GM19324 (cell line): ENCODE results near the gene RPL31.

ENCODE experiments used
- ATAC-seq: cut with Tn5 transposase; IDR thresholded peaks from one replicate; pipeline ENCODE4 v1.9.1; 2021; ENCODE audit warnings: mild to moderate bottlenecking, moderate library complexity; ENCODE audit not compliant: unreplicated experiment, low FRiP score

RPL31 gene

DNA sequence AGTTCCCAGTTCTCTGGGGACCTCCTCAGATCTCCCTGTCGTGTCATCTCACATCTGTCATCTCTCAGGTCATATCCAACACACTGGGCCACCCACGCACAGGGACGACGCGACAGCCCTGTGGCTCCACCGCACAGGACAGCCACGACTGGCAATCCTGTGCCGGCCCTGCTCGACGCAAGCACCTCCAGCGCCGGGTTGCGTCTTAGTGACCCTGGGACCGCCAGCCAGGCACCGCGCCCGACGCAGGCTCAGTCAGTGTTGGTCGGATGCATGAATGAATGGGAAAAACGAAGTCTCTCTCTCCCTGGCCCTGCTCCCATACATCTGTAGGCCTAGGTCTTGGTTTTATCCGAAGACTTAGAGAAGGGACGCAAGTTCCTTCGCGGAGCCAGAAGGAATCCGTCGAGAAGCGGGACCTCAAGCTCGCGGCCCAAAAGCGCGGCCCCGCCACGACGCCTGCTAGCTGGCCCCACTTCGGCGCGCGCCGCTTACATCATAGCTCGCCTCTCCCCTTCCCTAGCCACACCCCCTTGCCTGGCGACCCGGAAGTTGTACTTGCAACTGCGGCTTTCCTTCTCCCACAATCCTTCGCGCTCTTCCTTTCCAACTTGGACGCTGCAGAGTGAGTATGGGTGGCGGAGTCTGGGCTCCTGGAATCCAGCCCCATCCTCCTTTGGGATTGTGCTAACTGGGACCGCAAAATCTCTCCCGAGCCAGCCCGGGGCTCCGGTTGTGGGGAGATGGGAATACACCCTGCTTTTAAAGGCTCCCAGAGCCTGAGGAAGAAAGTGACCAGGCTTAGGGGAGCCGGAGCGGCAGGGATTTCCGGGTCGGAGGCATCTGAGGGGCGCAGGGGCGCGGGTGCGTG is at the start of gene RPL31:
Gene RPL31, plus strand, starts transcription at position 599 of the 871 bp plus-strand sequence. CDS start 413 bp downstream, outside the sequence.
- ATAC-seq: peak; percentile 96

DNA sequence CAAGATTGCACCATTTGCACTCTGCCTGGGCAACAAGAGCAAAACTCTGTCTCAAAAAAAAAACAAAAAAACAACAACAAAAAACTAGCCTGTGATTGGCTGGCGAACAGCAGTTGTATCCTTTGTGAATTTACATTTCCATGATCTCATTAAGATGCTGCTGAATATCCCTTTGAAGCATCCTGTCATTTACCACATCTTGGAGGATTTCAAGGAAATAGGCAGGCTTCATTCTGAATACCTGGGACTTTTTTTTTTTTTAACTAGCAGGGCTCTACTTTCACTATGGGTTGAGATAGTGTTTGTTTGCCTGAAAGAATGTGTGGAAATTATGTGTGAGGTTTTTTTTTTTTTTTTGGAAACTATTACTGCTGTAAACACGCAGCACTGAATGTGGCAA is 49.6 kb upstream of the RPL31 start:
- ATAC-seq: no peak

DNA sequence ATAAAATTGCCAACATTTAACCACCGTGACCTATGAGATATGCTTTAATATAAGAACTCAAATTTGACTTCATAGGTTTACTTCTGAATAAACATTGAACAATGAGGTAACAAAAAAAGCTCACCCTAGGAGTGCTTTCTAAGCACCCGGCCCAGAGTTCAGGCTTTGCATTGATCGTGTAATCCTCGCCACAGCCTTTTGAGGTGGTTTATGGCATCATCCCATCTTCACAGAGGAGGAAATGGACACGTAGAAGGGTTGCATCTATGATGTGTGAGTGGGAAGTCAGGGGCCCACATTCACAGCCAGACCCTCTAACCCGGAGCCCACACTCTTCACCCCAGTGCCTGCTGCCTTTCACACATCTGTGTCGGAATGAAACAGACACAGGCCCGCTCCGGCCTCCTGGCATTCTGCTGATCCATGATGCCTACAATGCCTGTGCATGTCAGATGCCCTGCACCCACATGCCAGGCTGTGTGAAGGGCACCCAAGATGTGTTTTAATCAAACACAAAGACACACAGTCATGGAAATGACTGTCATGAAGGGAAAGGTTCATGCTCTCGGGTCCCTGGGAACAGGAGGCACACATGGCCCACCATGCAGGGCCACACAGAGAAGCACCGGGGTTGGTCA is 48.6 kb upstream of the RPL31 start:
- ATAC-seq: no peak

DNA sequence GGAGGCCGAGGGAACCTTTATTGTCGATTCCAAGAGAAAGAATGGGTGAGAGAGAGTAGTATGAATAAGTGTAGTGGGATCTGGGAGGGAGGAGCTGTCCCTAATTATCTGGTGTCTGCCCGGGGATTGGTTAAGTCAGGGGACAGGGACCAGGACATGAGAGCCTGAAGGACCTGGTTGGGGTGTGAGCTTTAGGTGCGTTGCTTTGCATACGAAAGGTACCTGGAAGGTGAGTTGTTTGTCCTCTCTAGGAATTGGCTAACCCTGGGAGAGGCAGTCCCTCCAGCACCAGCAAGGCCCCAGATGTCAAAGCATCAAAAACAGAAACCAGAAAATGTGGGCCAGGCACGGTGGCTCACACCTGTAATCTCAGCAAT is 48.1 kb upstream of the RPL31 start:
- no peak for ATAC-seq

- no peak for ATAC-seq
Observed at GRCh38 chr2:100955226-100955625, 46.9 kb upstream of the RPL31 start.

- ATAC-seq: no peak
Observed at GRCh38 chr2:100956081-100956480, 46.0 kb upstream of the RPL31 start.

DNA sequence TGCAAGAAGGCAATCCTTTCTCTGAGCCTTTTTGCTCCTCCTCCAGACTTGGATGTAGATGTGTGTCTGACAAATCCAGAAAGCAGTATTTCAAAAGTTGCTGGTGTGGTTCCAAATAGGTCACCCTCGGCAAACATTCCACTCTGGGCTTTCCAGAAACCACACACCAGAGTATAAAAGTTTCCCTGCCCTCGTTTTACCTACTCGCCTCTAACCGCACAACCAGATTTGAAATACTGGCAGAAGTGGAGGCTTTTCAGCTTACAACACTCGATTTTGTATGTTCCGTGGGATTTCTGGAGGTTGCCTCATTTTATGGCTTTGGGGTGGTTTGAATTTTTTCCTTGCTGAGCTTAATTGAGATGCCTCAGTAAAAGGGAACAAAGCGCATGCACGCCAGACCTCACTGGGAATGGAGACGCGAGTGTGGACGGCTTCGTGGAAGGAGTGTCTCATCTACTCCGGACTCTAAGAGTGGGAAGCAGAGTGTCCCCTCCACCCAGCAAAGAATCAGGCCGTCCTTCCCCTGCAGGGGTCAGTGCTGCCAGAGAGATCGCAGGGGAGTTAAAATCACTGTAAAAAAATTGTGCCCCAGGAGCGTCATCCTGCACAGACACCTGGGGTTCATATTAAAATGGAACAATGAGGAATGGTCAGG is 44.0 kb upstream of the RPL31 start:
- no peak for ATAC-seq

DNA sequence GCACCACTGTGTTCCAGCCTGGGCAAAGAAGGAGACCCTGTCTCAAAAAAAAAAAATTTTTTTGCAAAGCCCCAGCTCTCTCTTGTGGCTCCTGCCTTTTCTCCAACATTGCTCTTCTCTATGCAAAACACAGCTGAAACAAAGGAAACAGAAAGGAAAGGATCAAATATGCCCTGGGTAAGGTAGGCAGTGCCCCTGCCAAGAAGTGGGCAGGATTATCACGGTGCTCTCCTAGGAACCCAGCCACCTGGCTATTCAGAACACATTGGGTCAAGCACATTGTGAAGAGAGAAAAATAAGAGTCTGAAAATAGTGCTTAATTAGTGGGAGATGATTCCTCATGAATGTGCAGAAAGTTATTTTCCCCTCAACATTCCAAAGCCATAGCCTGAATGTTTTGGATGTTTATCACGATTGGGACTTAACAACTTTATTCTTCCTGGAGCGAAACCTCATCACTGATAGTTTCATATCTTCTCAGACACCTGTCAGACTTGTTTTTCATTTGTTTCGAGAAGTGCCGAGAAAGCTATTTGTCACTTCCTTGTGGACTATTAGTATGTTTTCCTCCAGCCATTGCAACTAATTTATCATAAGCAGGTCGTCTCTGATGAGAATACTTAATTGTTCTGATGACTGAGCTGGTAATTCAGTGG is 42.7 kb upstream of the RPL31 start:
- ATAC-seq: no peak

DNA sequence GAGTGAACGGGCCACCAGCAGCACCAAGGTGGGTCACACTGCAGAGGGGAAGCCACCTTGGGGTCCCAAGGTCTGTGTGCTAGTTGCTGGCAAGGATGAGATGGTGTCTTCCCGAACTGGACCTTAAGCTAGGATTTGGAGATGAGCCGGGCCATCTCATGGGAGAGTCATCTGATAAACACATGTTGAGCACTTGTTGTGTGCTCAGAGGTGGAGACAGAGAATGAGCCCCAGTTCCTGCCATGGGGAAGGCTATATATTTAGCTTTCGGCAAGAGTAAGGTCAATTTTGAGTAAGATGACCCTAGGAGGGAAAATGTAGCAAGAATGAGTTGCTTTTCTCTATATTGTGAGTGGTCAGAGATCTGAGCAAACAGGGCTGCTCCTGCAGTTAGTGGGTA is 41.4 kb upstream of the RPL31 start:
- ATAC-seq: no peak

GRCh38 chr2:100962366-100963025 is 39.6 kb upstream of the RPL31 start:
- no peak for ATAC-seq

DNA sequence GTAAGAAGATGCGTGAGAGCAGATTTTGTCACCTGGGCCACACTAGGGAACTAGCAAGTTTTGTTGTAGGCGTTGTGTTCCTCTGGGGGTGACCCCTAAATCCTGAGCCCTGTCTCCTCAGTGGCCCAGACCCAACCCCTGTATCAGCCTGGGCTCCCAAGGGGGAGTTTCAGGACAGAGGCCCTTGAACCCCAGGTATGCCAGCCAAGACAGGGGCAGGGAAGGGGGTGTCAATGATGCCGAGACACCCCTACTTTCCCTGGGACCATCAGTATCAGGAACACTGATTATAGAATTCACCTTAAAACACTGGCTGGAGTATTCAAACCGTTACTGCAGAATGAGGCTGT is 39.1 kb upstream of the RPL31 start:
- ATAC-seq: no peak

DNA sequence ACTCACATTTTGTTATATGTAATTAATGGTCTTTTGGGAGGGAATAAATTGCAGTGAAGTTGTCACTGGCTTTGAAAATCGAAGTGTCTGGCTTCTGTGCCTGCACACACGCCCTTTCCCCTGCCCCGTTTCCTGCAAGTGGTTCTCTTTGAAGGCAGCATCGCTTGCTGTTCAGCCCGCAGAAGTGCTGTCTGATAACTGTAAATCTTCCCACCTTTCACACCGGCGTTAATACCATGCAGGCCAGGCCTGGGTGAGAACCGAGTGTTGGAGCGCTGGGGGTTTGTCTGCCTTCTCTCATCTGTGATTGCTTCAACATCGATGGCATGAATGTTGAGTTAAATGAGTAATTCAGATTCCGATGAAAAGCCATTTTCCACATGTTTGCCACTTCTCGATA is 37.9 kb upstream of the RPL31 start:
- ATAC-seq: no peak

GRCh38 chr2:100964681-100965169 is 37.4 kb upstream of the RPL31 start:
- no peak for ATAC-seq

DNA sequence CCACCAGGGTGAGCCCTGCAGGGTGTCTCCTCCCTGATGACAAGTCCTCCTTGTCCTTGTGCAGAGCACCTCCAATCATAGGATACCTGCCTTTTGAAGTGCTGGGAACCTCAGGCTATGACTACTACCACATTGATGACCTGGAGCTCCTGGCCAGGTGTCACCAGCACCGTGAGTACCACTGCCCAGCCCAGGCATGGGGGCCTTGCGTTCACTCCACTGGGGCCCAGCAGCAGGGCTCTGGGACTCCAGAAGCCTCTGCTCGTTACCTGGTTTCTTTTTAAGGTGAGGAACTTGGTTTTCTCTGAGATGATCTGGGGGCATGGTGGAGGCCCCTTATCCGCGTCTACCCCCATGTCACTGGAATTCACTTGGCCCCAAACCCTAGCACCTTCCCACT is 36.5 kb upstream of the RPL31 start:
- ATAC-seq: no peak

GRCh38 chr2:100967716-100968115 is 34.4 kb upstream of the RPL31 start:
- ATAC-seq: no peak

- no peak for ATAC-seq
Observed at GRCh38 chr2:100968146-100969145, 33.6 kb upstream of the RPL31 start.

DNA sequence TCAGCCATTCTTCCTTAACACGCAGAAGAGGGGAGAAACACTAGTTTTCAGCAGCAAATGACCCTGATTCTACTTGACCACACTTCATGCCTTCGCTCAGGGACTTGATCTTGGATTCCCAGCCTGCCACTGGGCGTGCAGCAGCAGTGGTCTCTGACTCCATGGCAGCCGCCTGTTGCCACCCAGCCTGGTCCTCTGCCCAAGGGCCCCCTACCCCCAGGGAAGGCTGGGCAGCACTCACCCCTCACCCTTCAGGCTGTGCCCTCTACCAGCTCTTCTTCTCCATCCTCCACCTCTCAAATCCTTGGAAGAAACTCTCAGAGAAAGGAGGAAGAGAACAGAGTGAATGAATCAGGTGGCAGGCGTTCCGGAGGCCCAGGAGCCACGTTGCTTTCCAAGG is 32.1 kb upstream of the RPL31 start:
- ATAC-seq: no peak

DNA sequence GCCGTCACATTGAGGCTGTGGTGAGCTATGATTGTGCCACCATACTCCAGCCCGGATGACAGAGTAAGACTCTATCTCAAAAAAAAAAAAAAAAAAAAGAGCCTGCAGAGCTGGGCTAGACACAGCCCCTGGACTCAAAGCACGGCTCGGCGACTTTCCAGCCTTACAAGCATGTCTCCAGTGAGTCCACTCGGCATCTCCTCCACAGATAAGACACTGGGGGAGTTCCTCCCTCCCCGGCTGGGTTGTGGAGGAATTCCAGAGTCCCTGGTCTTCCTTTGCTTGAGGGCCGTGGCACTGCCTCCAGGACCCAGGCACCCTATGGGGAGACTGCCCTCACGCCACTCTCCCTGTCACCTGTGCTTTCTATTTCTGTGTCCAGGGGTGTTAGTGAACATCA is 30.9 kb upstream of the RPL31 start:
- ATAC-seq: no peak

GRCh38 chr2:100972452-100972851 is 29.6 kb upstream of the RPL31 start:
- ATAC-seq: no peak
